Hepatocyte (in vitro differentiated cells): ENCODE measurements around the gene PIK3CA. TPM values are rescaled to one million over a fixed set of nuclear protein-coding genes. Genes with fewer than 3 reads are reported as not detected.
"Not testable (repeated sequence)": the region's sequence is repeated elsewhere in the genome, so short reads cannot be mapped to it uniquely, and the experiment has no call there.

Experiments used
- DNase-seq: peaks from one replicate; pipeline ENCODE4 v3.0.0-alpha.2; 2016; ENCODE audit warnings: low spot score
- H2AFZ ChIP-seq: fragments of 200-600 bp; sonication (generic); 2 replicates; pipeline ENCODE4 v1.6.0; 2016; ENCODE audit warnings: antibody characterized with exemption, mild to moderate bottlenecking
- H3K27ac ChIP-seq: fragments of 200-600 bp; sonication (generic); 2 replicates; pipeline ENCODE4 v1.5.1; 2016; ENCODE audit warnings: mild to moderate bottlenecking
- H3K27me3 ChIP-seq: fragments of 200-600 bp; sonication (generic); 2 replicates; pipeline ENCODE4 v1.6.1; 2016
- H3K36me3 ChIP-seq: fragments of 200-600 bp; sonication (generic); replicated peaks from 2 replicates; pipeline ENCODE4 v1.5.1; 2016; ENCODE audit warnings: low read depth; ENCODE audit not compliant: insufficient read depth
- H3K4me1 ChIP-seq: fragments of 200-600 bp; sonication (generic); 2 replicates; pipeline ENCODE4 v1.5.1; 2016; ENCODE audit warnings: mild to moderate bottlenecking, moderate library complexity; ENCODE audit not compliant: insufficient read depth
- H3K4me2 ChIP-seq: fragments of 200-600 bp; sonication (generic); 2 replicates; pipeline ENCODE4 v1.6.0; 2016
- H3K4me3 ChIP-seq: fragments of 200-600 bp; sonication (generic); 2 replicates; pipeline ENCODE4 v1.5.1; 2016; ENCODE audit warnings: mild to moderate bottlenecking
- H3K79me2 ChIP-seq: fragments of 200-600 bp; sonication (generic); 2 replicates; pipeline ENCODE4 v1.6.0; 2017; ENCODE audit warnings: mild to moderate bottlenecking
- H3K9me2 ChIP-seq: fragments of 200-600 bp; sonication (generic); replicated peaks from 2 replicates; pipeline ENCODE4 v1.6.0; 2017; ENCODE audit warnings: mild to moderate bottlenecking; ENCODE audit not compliant: insufficient read depth
- H3K9me3 ChIP-seq: fragments of 200-600 bp; sonication (generic); 2 replicates; pipeline ENCODE4 v1.5.1; 2016; ENCODE audit warnings: low read depth, mild to moderate bottlenecking
- H4K20me1 ChIP-seq: fragments of 200-600 bp; sonication (generic); 2 replicates; pipeline ENCODE4 v1.6.0; 2016; ENCODE audit warnings: mild to moderate bottlenecking; ENCODE audit not compliant: insufficient read depth, poor library complexity, severe bottlenecking
- EZH2 ChIP-seq: fragments of 200-600 bp; sonication (generic); IDR thresholded peaks from 2 replicates; pipeline ENCODE4 v1.6.1; 2016; ENCODE audit warnings: antibody characterized with exemption, mild to moderate bottlenecking, borderline replicate concordance
- EZH2phosphoT487 ChIP-seq: fragments of 200-600 bp; sonication (generic); IDR thresholded peaks from one replicate; pipeline ENCODE4 v1.6.1; 2018; ENCODE audit warnings: antibody characterized with exemption, mild to moderate bottlenecking, low read depth, moderate library complexity; ENCODE audit not compliant: unreplicated experiment, severe bottlenecking
- WGBS: methylation state at CpG from one replicate; pipeline ENCODE4 v1.1.6; 2016; ENCODE audit warnings: low lambda C conversion rate; ENCODE audit errors: missing lambda C conversion rate; 5-methylcytosine and 5-hydroxymethylcytosine counted together
- polyA plus RNA-seq: library from polyadenylated mRNA; unstranded; fragments of >200 nt; fragmentation: Nextera tagmentation; extraction: Ambion mirVana; gene quantifications from 2 replicates; pipeline ENCODE4 v1.2.1, GENCODE V29; 2016
- total RNA-seq: library from RNA; depleted of rRNA; stranded (reverse); fragments of >200 nt; gene quantifications from 2 replicates; pipeline ENCODE4 v1.2.3, GENCODE V29; 2014
- TF ChIP-seq, protein P1 (sequence below): fragments of 200-600 bp; sonication (generic); IDR thresholded peaks from 2 replicates; pipeline ENCODE4 v1.5.1; 2016; ENCODE audit warnings: antibody characterized with exemption, mild to moderate bottlenecking; ENCODE audit not compliant: poor library complexity

The PIK3CA gene
- total and polyA plus RNA-seq, 2 experiments from 2014 or later: 5.9 to 21.0 TPM

DNA sequence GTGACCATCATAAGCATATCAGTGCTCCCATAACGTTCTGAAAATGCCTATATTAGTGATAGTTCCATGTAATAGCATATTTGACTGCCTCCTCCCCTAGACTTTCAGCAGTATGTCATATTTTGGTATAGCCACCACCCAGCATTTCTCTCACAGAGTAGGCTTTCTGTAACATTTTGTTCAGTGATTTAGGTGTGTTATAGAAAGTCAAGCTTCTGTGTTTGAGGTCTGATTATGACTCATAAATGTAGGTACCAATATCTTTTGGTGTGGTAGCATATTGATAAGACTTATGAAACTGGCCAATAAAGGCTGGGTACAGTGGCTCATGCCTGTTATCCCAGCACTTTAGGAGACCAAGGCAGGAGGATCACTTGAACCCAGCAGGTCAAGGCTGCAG, 42.3 kb upstream of the PIK3CA start:
- H3K36me3 ChIP-seq: no peaks in the 10 kb centered on the region
- H3K9me2 ChIP-seq: no peaks in the 10 kb centered on the region
- H3K4me1 ChIP-seq: no peaks in the 10 kb centered on the region
- H4K20me1 ChIP-seq: no peaks in the 10 kb centered on the region
- H3K4me2 ChIP-seq: no peak overlapping the region
- H3K27ac ChIP-seq: no peak overlapping the region
- WGBS: 38% methylated on average over 1 of the region's 1 CpG
- TF ChIP-seq EZH2phosphoT487 (no peak), EZH2 (no peak)
- TF ChIP-seq, protein P1, sequence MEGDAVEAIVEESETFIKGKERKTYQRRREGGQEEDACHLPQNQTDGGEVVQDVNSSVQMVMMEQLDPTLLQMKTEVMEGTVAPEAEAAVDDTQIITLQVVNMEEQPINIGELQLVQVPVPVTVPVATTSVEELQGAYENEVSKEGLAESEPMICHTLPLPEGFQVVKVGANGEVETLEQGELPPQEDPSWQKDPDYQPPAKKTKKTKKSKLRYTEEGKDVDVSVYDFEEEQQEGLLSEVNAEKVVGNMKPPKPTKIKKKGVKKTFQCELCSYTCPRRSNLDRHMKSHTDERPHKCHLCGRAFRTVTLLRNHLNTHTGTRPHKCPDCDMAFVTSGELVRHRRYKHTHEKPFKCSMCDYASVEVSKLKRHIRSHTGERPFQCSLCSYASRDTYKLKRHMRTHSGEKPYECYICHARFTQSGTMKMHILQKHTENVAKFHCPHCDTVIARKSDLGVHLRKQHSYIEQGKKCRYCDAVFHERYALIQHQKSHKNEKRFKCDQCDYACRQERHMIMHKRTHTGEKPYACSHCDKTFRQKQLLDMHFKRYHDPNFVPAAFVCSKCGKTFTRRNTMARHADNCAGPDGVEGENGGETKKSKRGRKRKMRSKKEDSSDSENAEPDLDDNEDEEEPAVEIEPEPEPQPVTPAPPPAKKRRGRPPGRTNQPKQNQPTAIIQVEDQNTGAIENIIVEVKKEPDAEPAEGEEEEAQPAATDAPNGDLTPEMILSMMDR: no peak
- no peaks in the 10 kb centered on the region for H3K9me3 ChIP-seq
- DNase-seq: no peak
- no peaks in the 10 kb centered on the region for H3K27me3 ChIP-seq
- no peak overlapping the region for H3K4me3 ChIP-seq
- H3K79me2 ChIP-seq: no peaks in the 10 kb centered on the region
- H2AFZ ChIP-seq: no peak overlapping the region

DNA sequence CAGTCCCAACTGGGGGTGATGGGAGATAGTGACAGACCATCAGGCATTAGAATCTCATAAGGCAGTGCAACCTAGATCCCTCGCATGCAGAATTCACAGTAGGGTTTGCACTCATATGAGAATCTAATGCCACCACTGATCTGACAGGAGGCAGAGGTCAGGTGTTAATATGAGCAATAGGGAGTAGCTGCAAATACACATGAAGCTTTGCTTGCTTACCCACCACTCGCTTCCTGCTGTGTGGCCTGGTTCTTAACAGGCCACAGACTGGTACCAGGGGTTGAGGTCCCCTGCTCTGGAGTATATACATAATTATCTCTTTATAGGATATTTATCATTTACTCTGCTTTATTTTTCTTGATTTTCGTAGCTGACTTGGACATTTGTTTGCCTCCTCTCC, 40.5 kb upstream of the PIK3CA start:
- Histone ChIP-seq H3K4me3 (no peak overlapping the region), H3K79me2 (no peaks in the 10 kb centered on the region), H3K9me3 (no peaks in the 10 kb centered on the region), H3K4me1 (no peaks in the 10 kb centered on the region), H3K9me2 (no peaks in the 10 kb centered on the region), H3K27ac (no peak overlapping the region), H3K36me3 (no peaks in the 10 kb centered on the region), H2AFZ (no peak overlapping the region), H3K27me3 (no peaks in the 10 kb centered on the region), H4K20me1 (no peaks in the 10 kb centered on the region), H3K4me2 (no peak overlapping the region)
- no peak for DNase-seq
- TF ChIP-seq, protein P1: no peak
- TF ChIP-seq EZH2phosphoT487 (no peak), EZH2 (no peak)
- 89% methylated on average over 3 of the region's 3 CpGs for WGBS

DNA sequence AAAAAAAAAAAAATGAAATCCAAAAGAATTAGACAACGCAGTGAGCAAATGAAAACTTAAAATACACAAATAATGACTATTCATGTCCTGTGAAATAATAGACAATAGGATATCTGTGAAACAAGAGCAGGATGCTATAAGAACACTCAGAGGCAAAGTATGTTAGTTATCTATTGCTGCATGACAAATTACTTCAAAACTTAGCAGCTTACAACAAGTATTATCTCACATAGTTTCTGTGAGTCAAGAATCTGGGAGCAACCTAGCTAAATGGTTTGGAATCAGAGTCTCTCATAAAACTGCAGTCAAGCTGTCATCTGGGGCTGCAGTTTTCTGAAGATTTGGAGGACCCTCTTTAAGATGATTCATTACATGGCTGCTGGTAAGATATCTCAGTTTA, 40.1 kb upstream of the PIK3CA start:
- no peak overlapping the region for H3K27ac ChIP-seq
- no peak overlapping the region for H2AFZ ChIP-seq
- no peaks in the 10 kb centered on the region for H3K79me2 ChIP-seq
- no peaks in the 10 kb centered on the region for H3K36me3 ChIP-seq
- no peak for DNase-seq
- TF ChIP-seq EZH2 (no peak), EZH2phosphoT487 (no peak)
- TF ChIP-seq, protein P1: no peak
- no peaks in the 10 kb centered on the region for H3K9me2 ChIP-seq
- no peaks in the 10 kb centered on the region for H3K27me3 ChIP-seq
- H3K9me3 ChIP-seq: no peaks in the 10 kb centered on the region
- H3K4me3 ChIP-seq: no peak overlapping the region
- no peak overlapping the region for H3K4me2 ChIP-seq
- H4K20me1 ChIP-seq: no peaks in the 10 kb centered on the region
- no peaks in the 10 kb centered on the region for H3K4me1 ChIP-seq
- WGBS: 68% methylated on average over 1 of the region's 1 CpG

DNA sequence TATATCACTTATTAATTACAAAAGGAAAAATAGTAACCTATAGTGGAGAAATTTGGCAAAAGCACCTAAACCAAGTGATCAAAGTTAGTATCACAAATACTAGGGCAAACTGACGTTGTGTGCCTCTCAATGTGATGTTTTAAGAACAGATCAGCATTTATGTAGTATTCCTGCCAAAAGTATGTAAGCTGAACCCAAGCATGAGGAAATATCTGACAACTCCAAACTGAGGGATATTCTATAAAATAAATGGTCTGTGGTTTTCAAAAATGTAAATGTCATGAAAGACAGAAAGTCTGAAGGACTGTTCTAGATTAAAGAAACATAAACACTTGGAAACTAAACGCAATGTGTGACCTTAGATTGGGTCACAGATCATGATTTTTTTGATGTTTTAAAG, 34.3 kb upstream of the PIK3CA start:
- WGBS: 44% methylated on average over 2 of the region's 2 CpGs
- Histone ChIP-seq H3K27ac (no peak overlapping the region), H3K4me1 (no peaks in the 10 kb centered on the region), H3K4me2 (no peak overlapping the region), H2AFZ (no peak overlapping the region), H3K9me3 (no peaks in the 10 kb centered on the region), H3K36me3 (no peaks in the 10 kb centered on the region), H3K79me2 (no peaks in the 10 kb centered on the region), H3K4me3 (no peak overlapping the region), H3K27me3 (no peaks in the 10 kb centered on the region), H4K20me1 (no peaks in the 10 kb centered on the region), H3K9me2 (no peaks in the 10 kb centered on the region)
- TF ChIP-seq EZH2phosphoT487: no peak
- TF ChIP-seq, protein P1: no peak
- no peak for TF ChIP-seq EZH2
- no peak for DNase-seq

DNA sequence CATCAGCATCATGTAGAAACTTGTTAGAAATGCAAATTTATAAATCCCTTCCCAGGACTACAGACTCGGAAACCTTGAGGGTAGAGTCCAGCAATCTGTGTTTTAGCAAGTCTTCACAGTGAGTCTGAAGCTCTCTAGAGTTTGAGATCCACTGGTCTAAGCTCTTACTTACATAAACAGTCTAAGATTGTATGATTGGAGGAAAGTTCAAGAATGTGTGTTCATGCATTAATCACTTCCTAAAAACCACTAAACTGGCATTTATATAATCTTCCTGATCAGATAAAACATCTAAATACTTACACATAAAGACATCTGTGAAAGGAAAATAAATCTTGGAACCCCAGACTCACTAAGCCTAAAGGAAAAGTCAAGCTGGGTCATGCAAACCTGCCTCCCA, 32.7 kb upstream of the PIK3CA start:
- 65% methylated on average over 1 of the region's 1 CpG for WGBS
- not testable (repeated sequence) for H3K4me3 ChIP-seq, H3K27ac ChIP-seq, DNase-seq, H3K4me2 ChIP-seq, H3K79me2 ChIP-seq, H3K9me3 ChIP-seq, H2AFZ ChIP-seq, H4K20me1 ChIP-seq, H3K9me2 ChIP-seq, H3K27me3 ChIP-seq, H3K36me3 ChIP-seq, H3K4me1 ChIP-seq
